Stimulated activated CD4-positive, alpha-beta T cell treated with anti-CD3 and anti-CD28 coated beads, Interleukin-2, amount 100 ng/mL, for 48 hours (primary cell): ENCODE measurements around the gene GLUD1.
"Not testable (repeated sequence)": the region's sequence is repeated elsewhere in the genome, so short reads cannot be mapped to it uniquely, and the experiment has no call there.

Experiments
- DNase-seq, 2 donors: peaks; one replicate each; pipeline ENCODE4 v3.0.0-alpha.2; 2020

GLUD1 gene

DNA sequence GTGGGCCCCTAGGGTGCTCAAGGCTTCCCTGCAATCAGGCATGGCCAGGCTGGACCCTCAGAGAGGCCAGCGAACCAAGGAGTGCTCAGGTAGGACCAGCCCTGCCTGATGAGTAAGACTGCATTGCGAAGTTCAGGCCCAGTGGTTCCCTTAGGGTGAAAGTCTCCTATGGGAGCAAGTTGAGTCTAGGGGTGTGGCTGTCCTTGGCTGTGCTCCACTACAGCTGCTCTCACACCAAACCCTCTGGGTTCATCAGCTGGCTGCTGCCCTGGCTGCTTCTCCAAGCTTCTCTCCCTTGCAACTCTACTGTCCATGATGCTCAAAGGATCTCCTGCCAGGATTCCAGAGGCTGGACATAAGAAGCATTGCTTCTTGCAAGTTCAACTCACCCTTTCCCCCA lies 55.9 kb downstream of the GLUD1 start:
- DNase-seq: no peak

DNA sequence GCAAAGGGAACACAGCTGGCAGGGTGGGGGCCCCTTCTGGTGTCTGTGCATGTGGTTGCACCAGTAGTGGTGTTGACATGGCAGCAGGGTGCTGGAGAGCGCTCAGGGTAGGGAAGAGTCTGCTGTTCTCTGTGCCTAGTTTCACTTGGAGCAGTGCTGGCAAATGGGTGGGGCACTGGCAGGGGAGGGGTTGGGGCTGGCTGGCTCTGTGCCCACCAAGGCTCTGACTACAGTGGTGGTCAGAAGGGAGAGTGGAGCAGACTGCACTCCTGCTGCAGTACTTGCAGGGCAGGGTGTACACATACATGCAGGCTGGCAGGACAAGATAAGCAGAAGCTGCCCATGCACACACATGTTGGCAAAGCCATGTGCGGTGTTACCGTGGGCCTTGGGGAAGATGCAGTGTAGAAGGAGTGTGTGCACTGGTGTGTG lies 56.3 kb downstream of the GLUD1 start:
- DNase-seq: no peak

- DNase-seq: no peak
Observed at GRCh38 chr10:87036623-87037022, 58.0 kb downstream of the GLUD1 start.

DNA sequence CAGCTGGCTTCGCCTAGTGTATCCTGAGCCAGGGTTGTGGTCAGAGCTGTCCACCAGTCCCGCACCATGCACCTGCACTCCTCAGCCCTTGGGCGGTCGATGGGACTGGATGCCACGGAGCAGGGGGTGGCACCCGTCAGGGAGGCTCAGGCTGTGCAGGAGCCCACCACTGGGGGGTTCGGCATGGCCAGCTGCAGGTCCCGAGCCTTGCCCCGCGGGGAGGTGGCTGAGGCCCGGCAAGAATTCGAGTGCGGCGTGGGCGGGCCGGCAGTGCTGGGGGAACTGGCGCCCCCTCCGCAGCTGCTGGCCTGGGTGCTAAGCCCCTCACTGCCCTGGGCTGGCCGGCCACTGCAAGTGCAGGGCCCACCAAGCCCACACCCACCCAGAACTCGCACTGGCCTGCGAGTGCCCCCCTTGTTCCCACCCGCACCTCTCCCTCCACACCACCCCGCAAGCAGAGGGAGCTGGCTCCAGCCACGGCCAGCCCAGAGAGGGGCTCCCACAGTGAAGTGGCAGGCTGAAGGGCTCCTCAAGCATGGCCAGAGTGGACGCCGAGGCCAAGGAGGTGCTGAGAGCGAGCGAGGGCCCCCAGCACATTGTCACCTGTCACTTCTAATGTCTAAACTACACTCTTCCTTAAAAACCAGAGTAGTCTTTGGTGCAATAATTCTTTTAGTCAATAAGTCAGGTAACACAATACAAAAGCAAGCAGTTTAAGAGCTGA lies 63.6 kb downstream of the GLUD1 start:
- no peak for DNase-seq

DNA sequence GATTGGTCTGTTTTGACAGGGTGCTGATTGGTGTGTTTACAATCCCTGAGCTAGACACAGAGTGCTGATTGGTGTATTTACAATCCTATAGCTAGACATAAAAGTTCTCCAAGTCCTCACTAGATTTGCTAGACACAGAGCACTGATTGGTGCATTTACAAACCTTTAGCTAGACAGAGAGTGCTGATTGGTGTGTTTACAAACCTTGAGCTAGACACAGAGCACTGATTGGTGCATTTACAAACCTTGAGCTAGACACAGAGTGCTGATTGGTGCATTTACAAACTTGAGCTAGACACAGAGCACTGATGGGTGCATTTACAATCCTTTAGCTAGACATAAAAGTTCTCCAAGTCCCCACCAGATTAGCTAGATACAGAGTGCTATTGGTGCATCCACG lies 64.2 kb downstream of the GLUD1 start:
- not testable (repeated sequence) for DNase-seq

DNA sequence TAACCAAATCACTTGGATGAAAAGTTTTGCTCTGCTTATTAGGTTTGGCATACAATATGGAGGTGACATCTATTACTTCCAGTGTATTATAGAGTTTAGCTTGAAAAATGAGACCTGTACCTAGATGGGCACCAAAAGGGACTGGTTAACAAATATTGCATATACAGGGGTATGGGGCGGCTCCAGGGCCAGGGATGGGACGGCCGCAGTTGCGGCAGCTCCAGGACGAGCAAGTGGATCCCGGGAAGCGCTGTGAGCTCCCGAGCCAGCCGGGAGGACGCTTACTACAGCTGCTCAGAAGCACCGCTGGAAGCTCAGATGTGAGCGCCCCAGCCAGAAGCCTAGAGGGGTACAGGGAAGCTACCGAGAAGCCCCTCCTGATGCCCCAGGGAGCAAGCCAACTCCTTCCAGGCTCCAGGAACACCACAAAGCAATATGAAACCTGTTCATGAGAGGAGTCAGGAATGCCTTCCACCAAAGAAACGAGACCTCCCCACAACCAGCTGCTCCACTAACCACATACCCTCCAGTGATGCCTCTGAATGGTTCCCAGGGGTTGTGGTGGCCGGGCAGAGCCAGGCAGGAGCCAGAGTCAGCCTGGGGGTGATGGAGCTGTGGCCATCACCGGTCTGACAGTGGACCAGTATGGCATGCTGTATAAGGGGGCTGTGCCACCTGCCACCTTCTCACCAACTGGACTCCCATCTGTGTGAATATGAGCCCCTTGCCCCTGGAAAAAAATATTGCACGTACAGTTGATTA lies 67.7 kb downstream of the GLUD1 start:
- DNase-seq: not testable (repeated sequence)

- DNase-seq: peak in 1 of 2 donors; percentile 5
Observed at GRCh38 chr10:87025285-87025958, 69.2 kb downstream of the GLUD1 start.

DNA sequence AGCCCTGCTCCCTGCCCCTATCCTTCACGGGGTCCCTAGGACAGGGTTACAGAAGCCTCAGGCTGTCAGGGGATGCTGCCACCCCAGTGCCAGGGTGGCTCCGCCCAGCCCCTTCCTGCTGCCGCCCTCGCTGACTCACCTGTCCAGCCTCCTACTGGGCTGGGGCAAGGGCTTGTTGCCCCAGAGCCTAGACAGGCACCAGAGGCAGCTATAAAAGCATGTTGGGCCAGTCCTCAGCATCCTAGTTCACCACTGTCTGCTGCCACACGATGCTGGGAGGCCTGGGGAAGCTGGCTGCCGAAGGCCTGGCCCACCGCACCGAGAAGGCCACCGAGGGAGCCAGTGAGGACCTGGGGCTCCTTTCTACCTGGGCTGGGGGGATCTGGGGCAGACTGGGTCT lies 74.6 kb downstream of the GLUD1 start, which contains the start of gene FAM25A:
Gene FAM25A (plus strand): TSS at position 239 of the 400 bp plus-strand sequence. CDS start 31 bp downstream, at position 270.
- DNase-seq: not testable (repeated sequence)

- DNase-seq: not testable (repeated sequence)
Observed at GRCh38 chr10:87019504-87019903, 75.1 kb downstream of the GLUD1 start.

- DNase-seq: not testable (repeated sequence)
Observed at GRCh38 chr10:87019066-87019465, 75.6 kb downstream of the GLUD1 start.

- not testable (repeated sequence) for DNase-seq
Observed at GRCh38 chr10:87018127-87018526, 76.5 kb downstream of the GLUD1 start.

DNA sequence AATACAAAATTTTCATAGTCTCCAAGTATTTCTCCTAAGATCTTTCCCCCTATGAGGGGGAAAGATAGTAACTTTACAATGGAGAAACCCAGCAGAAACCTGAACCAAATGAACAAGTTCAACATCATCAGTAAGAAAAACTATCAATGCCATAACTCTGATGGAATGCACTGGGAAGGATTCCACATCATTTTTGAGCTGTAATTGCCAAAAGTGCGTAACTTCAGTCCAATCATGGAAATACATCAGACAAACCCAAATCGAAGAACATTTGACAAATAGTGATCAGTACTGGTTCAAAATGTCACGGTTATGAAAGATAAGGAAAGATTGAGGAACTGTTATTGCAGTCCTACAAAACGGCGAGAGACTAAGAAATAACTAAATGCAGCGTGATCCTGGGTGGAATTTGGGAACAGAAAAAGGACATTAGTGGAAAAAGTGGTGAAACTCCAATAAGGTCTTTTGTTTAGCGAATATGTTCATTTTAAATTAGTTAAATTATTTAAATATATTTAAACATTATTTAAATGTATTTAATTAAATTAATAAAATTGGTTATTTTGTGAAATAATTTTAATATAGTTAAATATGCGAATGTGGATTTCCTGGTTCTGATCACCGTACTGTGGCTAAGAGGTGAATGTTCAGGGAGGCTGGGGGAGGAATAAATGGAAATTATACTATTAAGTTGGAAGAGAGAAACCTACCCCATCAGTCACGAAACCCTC lies 79.5 kb downstream of the GLUD1 start:
- DNase-seq: not testable (repeated sequence)

DNA sequence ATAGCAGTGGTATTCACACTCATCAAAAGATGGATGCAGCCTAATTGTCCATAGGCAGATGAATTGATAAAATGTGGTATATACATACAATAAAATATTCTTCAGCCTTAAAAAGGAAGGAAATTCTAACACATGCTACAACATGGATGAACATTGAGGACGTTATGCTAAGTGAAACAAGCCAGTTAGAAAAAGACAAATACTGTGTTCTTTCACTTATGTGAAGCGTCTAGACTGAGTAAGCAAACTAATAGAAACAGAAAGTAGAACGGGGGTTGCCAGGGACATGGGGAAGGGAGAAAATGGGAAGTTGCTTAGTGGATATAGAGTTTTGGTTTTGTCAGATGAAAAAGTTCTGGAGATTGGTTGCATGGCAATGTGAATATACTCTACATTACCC lies 81.1 kb downstream of the GLUD1 start:
- DNase-seq: not testable (repeated sequence)

DNA sequence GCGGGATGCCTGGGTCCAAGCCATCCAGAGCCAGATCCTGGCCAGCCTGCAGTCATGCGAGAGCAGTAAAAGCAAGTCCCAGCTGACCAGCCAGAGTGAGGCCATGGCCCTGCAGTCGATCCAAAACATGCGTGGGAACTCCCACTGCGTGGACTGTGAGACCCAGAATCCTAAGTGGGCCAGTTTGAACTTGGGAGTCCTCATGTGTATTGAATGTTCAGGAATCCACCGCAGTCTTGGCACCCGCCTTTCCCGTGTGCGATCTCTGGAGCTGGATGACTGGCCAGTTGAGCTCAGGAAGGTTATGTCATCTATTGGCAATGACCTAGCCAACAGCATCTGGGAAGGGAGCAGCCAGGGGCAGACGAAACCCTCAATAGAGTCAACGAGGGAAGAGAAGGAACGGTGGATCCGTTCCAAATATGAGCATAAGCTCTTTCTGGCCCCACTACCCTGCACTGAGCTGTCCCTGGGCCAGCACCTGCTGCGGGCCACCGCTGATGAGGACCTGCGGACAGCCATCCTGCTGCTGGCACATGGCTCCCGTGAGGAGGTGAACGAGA lies 85.4 kb downstream of the GLUD1 start:
- not testable (repeated sequence) for DNase-seq

- DNase-seq: not testable (repeated sequence)
Observed at GRCh38 chr10:87008303-87008702, 86.3 kb downstream of the GLUD1 start.

GRCh38 chr10:87007674-87008073 lies 87.0 kb downstream of the GLUD1 start:
- not testable (repeated sequence) for DNase-seq

DNA sequence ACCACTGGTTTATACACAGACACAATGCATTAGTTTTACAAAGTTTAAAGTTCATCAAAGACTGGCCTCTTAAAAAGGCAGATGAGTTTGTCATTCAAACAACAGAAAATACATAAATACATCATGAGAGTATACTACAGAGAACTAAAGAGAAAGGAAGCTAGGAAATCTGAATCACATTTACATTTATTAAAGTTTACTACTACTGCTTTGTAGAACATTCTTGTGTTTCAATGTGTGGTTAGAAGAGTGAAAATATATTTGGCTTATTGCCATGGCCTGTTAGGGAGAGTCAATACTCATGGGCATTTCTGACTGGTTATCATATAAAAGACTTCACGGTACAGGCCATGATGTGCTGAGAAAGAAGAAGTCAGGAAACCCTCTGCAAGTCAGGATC lies 87.5 kb downstream of the GLUD1 start:
- DNase-seq: not testable (repeated sequence)

DNA sequence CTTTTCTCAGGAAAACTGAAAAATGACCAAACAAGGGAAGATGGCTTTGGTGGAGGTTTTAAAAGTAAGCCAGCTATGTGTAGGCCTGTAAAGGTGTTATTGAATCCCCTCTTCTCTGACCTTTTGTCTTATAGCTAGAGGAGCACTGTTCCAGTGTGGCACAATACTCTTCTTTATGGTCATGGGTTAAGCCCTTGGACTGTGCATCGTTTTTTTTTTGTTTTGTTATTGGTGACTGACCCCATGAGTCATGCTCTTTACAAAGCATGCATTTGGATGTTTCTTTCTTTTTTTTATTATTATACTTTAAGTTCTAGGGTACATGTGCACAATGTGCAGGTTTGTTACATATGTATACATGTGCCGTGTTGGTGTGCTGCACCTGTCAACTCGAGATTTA lies 94.2 kb downstream of the GLUD1 start:
- DNase-seq: no peak
